ENCODE measurements around the gene COLEC11.

The COLEC11 gene

DNA sequence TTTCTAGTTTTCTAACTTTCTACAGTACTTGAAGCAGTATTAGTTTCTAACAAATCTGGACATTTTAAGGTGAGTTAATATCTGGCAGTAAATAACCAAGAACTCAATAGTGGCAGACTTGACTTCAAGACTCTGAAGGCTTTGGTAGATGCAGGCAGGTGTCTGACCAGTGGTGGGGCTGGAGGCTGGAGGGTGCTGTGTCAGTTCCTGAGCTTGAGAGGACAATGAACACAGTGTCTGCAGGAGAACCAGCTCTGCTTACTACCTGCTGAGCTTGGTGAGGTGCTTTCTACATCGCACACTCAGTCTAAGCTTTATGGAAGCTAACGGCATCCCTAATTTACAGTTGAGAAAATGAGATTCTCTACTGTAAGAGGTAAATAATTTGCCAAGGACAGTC lies 84.3 kb downstream of the COLEC11 start:
- DNase-seq, result no peak

- DNase-seq, result no peak
Measured at GRCh38 chr2:3679616-3680393, 84.9 kb downstream of the COLEC11 start.

DNA sequence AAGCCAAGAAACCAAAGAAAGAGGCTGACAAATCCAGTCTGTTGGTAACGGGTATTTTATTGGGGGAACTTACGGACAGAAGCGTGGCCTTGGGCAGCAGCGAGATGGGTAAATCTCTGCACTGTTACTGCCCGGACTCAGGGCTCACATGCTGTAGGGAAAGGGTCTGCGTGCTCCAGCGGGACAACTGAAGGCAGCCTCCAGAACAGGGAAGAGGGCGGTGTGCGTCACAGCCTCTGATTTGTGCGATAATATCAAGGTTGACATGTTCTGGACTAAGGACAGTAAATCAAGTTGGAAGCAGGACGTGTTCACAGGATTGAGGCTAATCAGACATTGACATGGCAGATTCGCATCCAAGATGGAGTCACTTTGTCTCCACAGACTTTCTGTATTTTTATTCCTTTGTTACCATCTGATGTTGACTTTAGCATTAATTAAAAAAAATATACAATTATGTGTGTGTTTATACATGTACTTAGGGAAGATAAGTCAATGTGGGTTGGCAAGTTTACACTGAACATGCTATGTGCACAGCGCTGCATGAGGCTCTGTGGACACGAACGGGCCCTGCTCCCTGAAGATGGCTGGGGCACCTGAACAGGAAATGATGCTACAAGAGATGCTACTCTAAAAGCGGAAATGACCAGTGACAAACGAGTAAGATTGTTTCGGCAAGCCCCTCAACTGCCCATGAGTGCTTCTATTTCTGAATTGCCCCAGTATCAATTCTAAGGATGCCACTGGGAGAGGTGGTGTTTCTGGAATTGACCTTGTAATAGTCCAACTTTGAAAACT lies 85.8 kb downstream of the COLEC11 start:
- DNase-seq, result no peak

DNA sequence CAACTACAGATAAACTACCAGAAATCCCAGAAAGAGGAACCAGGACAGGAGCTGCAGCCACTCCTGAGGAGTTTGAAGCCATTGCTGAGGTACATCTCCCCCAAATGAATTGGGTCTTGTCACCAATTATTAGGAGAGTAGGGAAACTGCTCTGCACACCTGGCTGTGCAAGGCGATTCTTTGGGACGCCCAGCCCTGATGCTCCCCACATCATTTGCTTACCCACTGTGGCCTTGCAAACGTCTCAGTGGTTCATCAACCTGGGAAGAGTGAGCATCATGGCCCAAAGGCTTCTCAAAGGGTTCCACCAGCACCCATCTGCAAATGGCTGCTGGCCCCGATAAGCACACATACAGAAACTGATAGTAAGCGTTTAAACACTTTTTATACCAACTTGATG lies 86.7 kb downstream of the COLEC11 start:
- DNase-seq, result no peak

- no peak for DNase-seq
Measured at GRCh38 chr2:3682811-3683210, 87.9 kb downstream of the COLEC11 start.

DNA sequence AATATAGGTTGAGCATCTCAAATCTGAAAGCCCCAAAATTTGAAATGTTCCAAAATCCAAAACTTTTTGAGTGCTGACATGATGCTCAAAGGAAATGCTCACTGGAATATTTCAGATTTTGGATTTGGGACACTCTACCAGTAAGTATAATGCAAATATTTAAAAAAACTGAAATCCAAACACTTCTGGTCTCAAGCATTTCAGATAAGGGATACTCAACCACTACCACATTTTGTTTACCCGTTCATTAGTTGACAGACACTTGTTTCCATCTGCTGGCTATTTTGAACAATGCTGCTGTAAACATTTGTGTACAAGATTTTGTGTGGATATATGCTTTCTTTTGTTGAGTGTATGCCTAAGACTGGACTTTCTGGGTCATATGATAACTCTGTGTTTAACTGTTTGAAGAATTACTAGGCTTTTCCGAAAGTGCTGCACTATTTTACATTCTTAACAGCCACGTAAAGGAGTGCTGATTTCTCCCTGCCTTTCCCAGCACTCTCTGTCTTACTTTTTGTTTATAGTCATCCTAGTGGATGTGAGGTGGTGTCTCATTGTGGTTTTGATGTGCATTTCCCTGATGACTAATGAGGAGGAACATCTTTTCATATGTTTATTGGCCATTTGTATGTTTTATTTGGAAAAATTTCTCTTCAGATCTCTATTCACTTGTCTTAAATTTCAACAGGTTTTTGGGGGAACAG lies 89.0 kb downstream of the COLEC11 start:
- DNase-seq, result no peak

DNA sequence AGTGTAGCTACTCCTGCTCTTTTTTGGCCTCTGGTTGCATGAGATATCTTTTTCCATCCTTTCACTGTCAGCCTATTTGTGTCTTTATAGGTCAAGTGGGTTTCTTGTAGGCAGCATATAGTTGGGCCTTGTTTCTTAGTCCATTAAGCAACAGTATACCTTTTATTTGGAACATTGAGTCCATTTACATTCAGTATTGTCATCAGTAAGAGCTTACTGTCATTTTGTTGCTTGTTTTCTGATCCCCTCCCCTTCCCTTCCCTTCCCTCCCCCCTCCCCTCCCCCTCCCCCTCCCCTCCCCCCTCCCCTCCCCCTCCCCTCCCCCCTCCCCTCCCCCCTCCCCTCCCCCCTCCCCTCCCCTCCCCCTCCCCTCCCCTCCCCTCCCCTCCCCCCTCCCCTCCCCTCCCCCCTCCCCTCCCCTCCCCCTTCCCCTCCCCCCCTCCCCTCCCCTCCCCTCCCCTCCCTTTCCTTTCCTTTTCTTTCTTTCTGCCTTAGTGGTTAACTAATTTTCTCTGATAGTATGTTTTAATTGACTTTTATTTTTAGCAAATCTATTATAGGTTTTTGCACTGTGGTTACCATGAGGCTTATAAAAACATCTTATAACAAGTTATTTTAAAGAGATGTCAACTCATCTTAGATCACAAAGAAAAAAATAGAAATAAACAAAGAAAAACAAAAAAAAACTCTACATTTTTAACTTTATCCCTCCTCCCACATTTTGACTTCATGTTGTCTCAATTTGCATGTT lies 95.3 kb downstream of the COLEC11 start:
- DNase-seq, result no peak

GRCh38 chr2:3692375-3692774 lies 97.5 kb downstream of the COLEC11 start:
- no peak for DNase-seq
